ENCODE measurements around the gene MAP7D3.
A peak's percentile ranks its signal among the peaks of the same experiment; 100 is the strongest.

The MAP7D3 gene

GRCh38 chrX:136193771-136194170 is 57.4 kb downstream of the MAP7D3 start:
- no peak for TF ChIP-seq ISL1 (CRISPR knock-in tag; IDR thresholded peaks at IDR 0.05)
- ATAC-seq: no peak

GRCh38 chrX:136192839-136193414 is 58.3 kb downstream of the MAP7D3 start:
- ATAC-seq: peak; percentile 67
- TF ChIP-seq ISL1 (CRISPR knock-in tag; IDR thresholded peaks at IDR 0.05) (peak; percentile 64), ARNTL (CRISPR knock-in tag; IDR thresholded peaks at IDR 0.05; ENCODE audit: borderline replicate concordance, low read depth) (no peak)

- TF ChIP-seq ZNF565 (CRISPR knock-in tag; conservative IDR thresholded peaks at IDR 0.05; ENCODE audit: low read depth): no peak
- TF ChIP-seq OSR1 (CRISPR knock-in tag; IDR thresholded peaks at IDR 0.05): no peak
- TF ChIP-seq ISL1 (CRISPR knock-in tag; IDR thresholded peaks at IDR 0.05): no peak
- TF ChIP-seq PATZ1 (CRISPR knock-in tag; IDR thresholded peaks at IDR 0.05; ENCODE audit: borderline replicate concordance): no peak
- TF ChIP-seq ZFP30 (CRISPR knock-in tag; IDR thresholded peaks at IDR 0.05): no peak
- no peak for TF ChIP-seq ZC3H10 (CRISPR knock-in tag; IDR thresholded peaks at IDR 0.05)
- no peak for TF ChIP-seq TOX (CRISPR knock-in tag; IDR thresholded peaks at IDR 0.05; ENCODE audit: borderline replicate concordance)
- TF ChIP-seq CSRNP3 (CRISPR knock-in tag; IDR thresholded peaks at IDR 0.05): no peak
- TF ChIP-seq ZFP3 (CRISPR knock-in tag; IDR thresholded peaks at IDR 0.05): no peak
- TF ChIP-seq BACH2 (CRISPR knock-in tag; IDR thresholded peaks at IDR 0.05; ENCODE audit: borderline replicate concordance): no peak
- no peak for TF ChIP-seq RARB (CRISPR knock-in tag; IDR thresholded peaks at IDR 0.05)
- TF ChIP-seq PPARA (CRISPR knock-in tag; IDR thresholded peaks at IDR 0.05; ENCODE audit: borderline replicate concordance): no peak
- TF ChIP-seq ZNF70 (CRISPR knock-in tag; IDR thresholded peaks at IDR 0.05): no peak
- TF ChIP-seq CREB5 (CRISPR knock-in tag; IDR thresholded peaks at IDR 0.05; ENCODE audit: low read depth): no peak
- TF ChIP-seq ARNTL (CRISPR knock-in tag; IDR thresholded peaks at IDR 0.05; ENCODE audit: borderline replicate concordance, low read depth): no peak
- ATAC-seq: no peak
These were observed 59.1 kb downstream of the MAP7D3 start for GRCh38 chrX:136192135-136192534.

- no peak for ATAC-seq
- no peak for TF ChIP-seq TOX (CRISPR knock-in tag; IDR thresholded peaks at IDR 0.05; ENCODE audit: borderline replicate concordance)
- TF ChIP-seq ZNF70 (CRISPR knock-in tag; IDR thresholded peaks at IDR 0.05): no peak
- no peak for TF ChIP-seq SNAI2 (CRISPR knock-in tag; IDR thresholded peaks at IDR 0.05)
- TF ChIP-seq BACH2 (CRISPR knock-in tag; IDR thresholded peaks at IDR 0.05; ENCODE audit: borderline replicate concordance): no peak
- TF ChIP-seq ISL1 (CRISPR knock-in tag; IDR thresholded peaks at IDR 0.05): no peak
- TF ChIP-seq ESRRG (CRISPR knock-in tag; IDR thresholded peaks at IDR 0.05): no peak
- TF ChIP-seq PPARA (CRISPR knock-in tag; IDR thresholded peaks at IDR 0.05; ENCODE audit: borderline replicate concordance): no peak
- no peak for TF ChIP-seq CREB5 (CRISPR knock-in tag; IDR thresholded peaks at IDR 0.05; ENCODE audit: low read depth)
- TF ChIP-seq ARNTL (CRISPR knock-in tag; IDR thresholded peaks at IDR 0.05; ENCODE audit: borderline replicate concordance, low read depth): no peak
- TF ChIP-seq TCF4 (CRISPR knock-in tag; IDR thresholded peaks at IDR 0.05; ENCODE audit: borderline replicate concordance): no peak
- no peak for TF ChIP-seq CSDC2 (CRISPR knock-in tag; IDR thresholded peaks at IDR 0.05)
- TF ChIP-seq OSR1 (CRISPR knock-in tag; IDR thresholded peaks at IDR 0.05): no peak
- no peak for TF ChIP-seq RARB (CRISPR knock-in tag; IDR thresholded peaks at IDR 0.05)
- TF ChIP-seq GLIS3 (CRISPR knock-in tag; IDR thresholded peaks at IDR 0.05): no peak
- no peak for TF ChIP-seq ZFP3 (CRISPR knock-in tag; IDR thresholded peaks at IDR 0.05)
- no peak for TF ChIP-seq ZFP30 (CRISPR knock-in tag; IDR thresholded peaks at IDR 0.05)
- no peak for TF ChIP-seq TSHZ2 (CRISPR knock-in tag; IDR thresholded peaks at IDR 0.05)
- no peak for TF ChIP-seq ZC3H10 (CRISPR knock-in tag; IDR thresholded peaks at IDR 0.05)
- no peak for TF ChIP-seq CSRNP3 (CRISPR knock-in tag; IDR thresholded peaks at IDR 0.05)
These were observed 60.0 kb downstream of the MAP7D3 start for GRCh38 chrX:136191171-136191570.

Measured in SK-N-SH treated with all-trans-retinoic acid at 6 μM for 48 hours (cell line).